ENCODE data around the gene ANKS1B. TPM values are rescaled to one million over a fixed set of nuclear protein-coding genes. Genes with fewer than 3 reads are reported as not detected.

Gene ANKS1B
- total and polyA plus RNA-seq, 7 donors, result 0.46 to 7.4 (median 3.6) TPM

DNA sequence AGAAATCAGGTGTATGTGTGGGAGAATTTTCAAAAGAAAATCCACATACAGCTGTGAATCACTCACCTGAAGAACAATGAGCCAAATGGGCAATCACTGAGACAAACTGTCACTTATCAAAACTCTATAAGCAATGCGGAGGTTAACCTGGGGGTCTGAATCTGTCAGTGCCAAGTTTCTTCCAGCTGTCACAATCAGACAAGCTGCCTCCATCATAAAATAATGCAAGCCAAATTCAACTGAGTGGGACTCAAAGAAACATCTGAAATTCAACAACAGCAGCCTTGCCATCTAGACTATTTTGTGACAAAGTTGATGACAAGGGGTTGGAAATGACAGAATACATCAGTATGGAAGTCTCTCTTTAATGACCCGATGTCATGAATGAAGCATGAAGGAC is 276.9 kb downstream of the ANKS1B start:
- H3K9me3 ChIP-seq, result peaks cover 5% of the 10 kb centered on the region
- TF ChIP-seq, protein P1, sequence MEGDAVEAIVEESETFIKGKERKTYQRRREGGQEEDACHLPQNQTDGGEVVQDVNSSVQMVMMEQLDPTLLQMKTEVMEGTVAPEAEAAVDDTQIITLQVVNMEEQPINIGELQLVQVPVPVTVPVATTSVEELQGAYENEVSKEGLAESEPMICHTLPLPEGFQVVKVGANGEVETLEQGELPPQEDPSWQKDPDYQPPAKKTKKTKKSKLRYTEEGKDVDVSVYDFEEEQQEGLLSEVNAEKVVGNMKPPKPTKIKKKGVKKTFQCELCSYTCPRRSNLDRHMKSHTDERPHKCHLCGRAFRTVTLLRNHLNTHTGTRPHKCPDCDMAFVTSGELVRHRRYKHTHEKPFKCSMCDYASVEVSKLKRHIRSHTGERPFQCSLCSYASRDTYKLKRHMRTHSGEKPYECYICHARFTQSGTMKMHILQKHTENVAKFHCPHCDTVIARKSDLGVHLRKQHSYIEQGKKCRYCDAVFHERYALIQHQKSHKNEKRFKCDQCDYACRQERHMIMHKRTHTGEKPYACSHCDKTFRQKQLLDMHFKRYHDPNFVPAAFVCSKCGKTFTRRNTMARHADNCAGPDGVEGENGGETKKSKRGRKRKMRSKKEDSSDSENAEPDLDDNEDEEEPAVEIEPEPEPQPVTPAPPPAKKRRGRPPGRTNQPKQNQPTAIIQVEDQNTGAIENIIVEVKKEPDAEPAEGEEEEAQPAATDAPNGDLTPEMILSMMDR (IDR thresholded peaks at IDR 0.05), result no peak
- no peak for ATAC-seq
- no peak for DNase-seq
- no peak overlapping the region for H3K27ac ChIP-seq
- no peaks in the 10 kb centered on the region for H3K36me3 ChIP-seq (ENCODE audit: insufficient read depth in 1 of 2, low read depth in 1 of 2)
- no peaks in the 10 kb centered on the region for H3K4me1 ChIP-seq
- no peak overlapping the region for H3K4me3 ChIP-seq
- H3K27me3 ChIP-seq (ENCODE audit: insufficient read depth in 3 of 3, low read length in 2 of 3), result no peaks in the 10 kb centered on the region
- intact Hi-C loops (cut with DNase I), result no loop called here
- 91 to 95% (median 94%) methylated on average over 2 of the region's 2 CpGs for WGBS, 3 donors

DNA sequence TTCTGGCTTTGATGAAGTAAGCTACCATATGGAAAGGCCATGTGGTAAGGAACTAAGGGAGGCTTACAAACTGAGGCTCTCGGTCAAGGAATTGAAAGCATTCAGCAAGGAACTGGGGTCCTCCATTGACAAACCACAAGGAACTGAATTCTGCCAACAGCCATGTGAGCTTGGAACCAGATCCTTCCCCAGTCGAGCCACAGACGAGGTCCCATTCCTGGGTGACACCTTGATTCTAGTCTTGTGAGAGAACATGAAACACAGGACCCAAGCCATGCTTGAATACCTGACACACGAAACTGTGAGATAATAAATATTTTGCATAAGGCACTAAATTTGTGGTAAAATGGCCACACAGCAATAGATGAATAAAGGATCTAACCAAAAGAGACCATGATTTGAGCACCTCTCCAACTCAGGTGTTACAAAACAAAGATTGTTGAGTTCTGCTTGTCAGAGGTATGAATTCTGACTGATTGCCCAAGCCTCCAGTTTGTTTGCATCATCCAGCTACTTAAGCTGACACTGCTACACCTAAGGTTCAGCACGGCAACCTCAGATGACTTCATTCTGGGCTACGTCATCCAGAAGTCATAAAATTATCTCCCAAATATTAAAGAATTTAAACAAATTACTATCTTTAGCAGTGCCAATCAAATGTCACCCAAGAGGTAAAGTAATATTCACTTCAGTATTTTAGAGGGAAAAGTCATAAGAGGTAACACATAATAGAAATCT is 277.8 kb downstream of the ANKS1B start:
- intact Hi-C loops (cut with DNase I), result no loop called here
- Histone ChIP-seq H3K9me3 (no peaks in the 10 kb centered on the region), H3K27ac (no peak overlapping the region), H3K4me3 (no peak overlapping the region), H3K27me3 (ENCODE audit: insufficient read depth in 3 of 3, low read length in 2 of 3) (no peaks in the 10 kb centered on the region), H3K4me1 (no peaks in the 10 kb centered on the region), H3K36me3 (ENCODE audit: insufficient read depth in 1 of 2, low read depth in 1 of 2) (no peaks in the 10 kb centered on the region)
- TF ChIP-seq, protein P1 (IDR thresholded peaks at IDR 0.05), result no peak
- ATAC-seq (no peak), DNase-seq (no peak)
- 84 to 88% (median 86%) methylated on average over 6 of the region's 6 CpGs for WGBS, 3 donors

DNA sequence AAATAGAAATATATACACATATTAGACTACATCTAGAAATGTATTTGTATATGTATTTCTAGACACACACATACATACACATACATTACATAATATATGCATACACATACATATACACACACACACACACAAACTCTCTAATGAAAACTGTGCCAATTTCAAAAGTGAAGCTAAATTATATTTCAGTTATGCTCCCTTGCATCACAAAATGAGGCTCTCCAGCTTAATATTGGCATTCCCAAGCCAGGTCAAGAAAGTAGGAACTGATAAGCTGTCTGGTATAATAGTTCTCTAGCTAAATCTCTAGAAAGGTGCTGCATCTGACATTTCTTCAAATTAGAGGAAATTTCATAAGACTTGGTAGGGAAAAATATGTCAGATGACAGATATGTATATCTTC is 280.3 kb downstream of the ANKS1B start:
- no peaks in the 10 kb centered on the region for H3K27me3 ChIP-seq (ENCODE audit: insufficient read depth in 3 of 3, low read length in 2 of 3)
- intact Hi-C loops (cut with DNase I), result no loop called here
- no peaks in the 10 kb centered on the region for H3K9me3 ChIP-seq
- TF ChIP-seq, protein P1 (IDR thresholded peaks at IDR 0.05), result no peak
- DNase-seq, result no peak
- ATAC-seq, result no peak
- H3K4me1 ChIP-seq, result no peaks in the 10 kb centered on the region
- H3K36me3 ChIP-seq (ENCODE audit: insufficient read depth in 1 of 2, low read depth in 1 of 2), result no peaks in the 10 kb centered on the region
- no peak overlapping the region for H3K27ac ChIP-seq
- H3K4me3 ChIP-seq, result no peak overlapping the region

DNA sequence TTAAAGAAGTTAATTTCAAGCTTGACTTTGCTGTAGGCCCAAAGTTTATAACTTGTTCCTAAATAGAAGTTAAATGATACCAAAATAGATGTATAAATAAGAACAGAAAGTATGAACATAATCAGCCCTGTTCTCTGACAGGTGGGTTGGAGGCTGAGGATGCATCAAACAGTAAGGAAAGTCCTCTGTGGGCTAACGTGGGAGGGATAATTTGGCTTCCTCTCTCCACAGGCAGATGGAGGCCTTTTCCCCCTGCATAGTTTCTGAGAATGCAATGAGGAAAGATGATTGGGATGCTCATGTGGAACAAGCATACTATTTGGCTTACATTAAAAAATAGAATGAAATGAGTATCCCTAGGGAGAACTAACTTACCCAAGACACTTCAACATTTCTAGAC is 280.7 kb downstream of the ANKS1B start:
- H3K4me1 ChIP-seq, result no peaks in the 10 kb centered on the region
- TF ChIP-seq, protein P1 (IDR thresholded peaks at IDR 0.05), result no peak
- DNase-seq (no peak), ATAC-seq (no peak)
- no peaks in the 10 kb centered on the region for H3K36me3 ChIP-seq (ENCODE audit: insufficient read depth in 1 of 2, low read depth in 1 of 2)
- H3K4me3 ChIP-seq, result no peak overlapping the region
- WGBS, 3 donors, result 40 to 67% (median 55%) methylated on average over 1 of the region's 1 CpG
- no peaks in the 10 kb centered on the region for H3K27me3 ChIP-seq (ENCODE audit: insufficient read depth in 3 of 3, low read length in 2 of 3)
- no peaks in the 10 kb centered on the region for H3K9me3 ChIP-seq
- H3K27ac ChIP-seq, result no peak overlapping the region
- intact Hi-C loops (cut with DNase I), result no loop called here

DNA sequence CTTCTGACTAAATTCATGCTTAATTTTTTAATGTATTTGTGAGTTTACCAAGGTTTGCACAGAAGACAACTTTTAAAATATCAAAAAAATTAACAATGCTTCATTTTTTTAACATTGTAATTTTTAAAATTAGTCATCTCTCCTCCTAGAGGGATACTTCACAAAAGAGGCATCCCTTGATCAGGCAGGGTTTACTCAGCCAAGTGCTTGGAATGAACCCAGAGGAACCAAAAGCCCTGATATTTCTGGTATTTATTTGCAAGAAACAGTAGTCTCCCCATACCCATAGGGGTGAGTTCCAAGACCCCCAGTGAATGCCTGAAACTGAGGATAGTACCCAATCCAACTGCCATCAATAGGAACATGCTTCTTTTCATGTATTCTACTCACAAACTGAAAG is 284.7 kb downstream of the ANKS1B start:
- DNase-seq, result no peak
- no peaks in the 10 kb centered on the region for H3K4me1 ChIP-seq
- no peak for ATAC-seq
- no peaks in the 10 kb centered on the region for H3K9me3 ChIP-seq
- H3K27me3 ChIP-seq (ENCODE audit: insufficient read depth in 3 of 3, low read length in 2 of 3), result no peaks in the 10 kb centered on the region
- no peak overlapping the region for H3K27ac ChIP-seq
- no peaks in the 10 kb centered on the region for H3K36me3 ChIP-seq (ENCODE audit: insufficient read depth in 1 of 2, low read depth in 1 of 2)
- intact Hi-C loops (cut with DNase I), result no loop called here
- TF ChIP-seq, protein P1 (IDR thresholded peaks at IDR 0.05), result no peak
- no peak overlapping the region for H3K4me3 ChIP-seq
